HG03457 (cell line): Measurements from ENCODE around the gene LZTS2.
"Not testable (repeated sequence)": the region's sequence is repeated elsewhere in the genome, so short reads cannot be mapped to it uniquely, and the experiment has no call there.

Experiments used
- ATAC-seq: cut with Tn5 transposase; IDR thresholded peaks from one replicate; pipeline ENCODE4 v1.9.1; 2021; ENCODE audit warnings: moderate number of reproducible peaks; ENCODE audit not compliant: unreplicated experiment

Gene LZTS2, protein sequence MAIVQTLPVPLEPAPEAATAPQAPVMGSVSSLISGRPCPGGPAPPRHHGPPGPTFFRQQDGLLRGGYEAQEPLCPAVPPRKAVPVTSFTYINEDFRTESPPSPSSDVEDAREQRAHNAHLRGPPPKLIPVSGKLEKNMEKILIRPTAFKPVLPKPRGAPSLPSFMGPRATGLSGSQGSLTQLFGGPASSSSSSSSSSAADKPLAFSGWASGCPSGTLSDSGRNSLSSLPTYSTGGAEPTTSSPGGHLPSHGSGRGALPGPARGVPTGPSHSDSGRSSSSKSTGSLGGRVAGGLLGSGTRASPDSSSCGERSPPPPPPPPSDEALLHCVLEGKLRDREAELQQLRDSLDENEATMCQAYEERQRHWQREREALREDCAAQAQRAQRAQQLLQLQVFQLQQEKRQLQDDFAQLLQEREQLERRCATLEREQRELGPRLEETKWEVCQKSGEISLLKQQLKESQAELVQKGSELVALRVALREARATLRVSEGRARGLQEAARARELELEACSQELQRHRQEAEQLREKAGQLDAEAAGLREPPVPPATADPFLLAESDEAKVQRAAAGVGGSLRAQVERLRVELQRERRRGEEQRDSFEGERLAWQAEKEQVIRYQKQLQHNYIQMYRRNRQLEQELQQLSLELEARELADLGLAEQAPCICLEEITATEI

DNA sequence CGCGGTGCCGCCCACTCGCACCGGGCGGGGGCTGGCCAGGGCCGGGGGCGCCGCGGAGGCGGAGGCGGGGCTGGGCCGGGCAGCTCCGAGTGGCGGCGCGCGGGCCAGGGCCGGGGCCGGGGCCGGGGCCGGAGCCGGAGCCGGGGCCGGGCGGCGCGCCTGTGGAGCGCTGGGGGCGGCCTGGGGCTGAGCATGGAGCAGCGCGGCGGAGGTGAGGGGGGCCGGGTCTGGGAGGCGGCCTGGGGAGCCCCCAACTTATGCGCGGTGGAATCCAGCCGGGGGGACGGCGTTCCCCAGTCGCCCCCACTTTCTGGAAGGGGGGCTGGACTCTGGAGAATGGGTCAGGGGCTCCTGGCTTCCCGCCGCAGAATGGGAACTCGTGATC, at the start of gene LZTS2:
Gene LZTS2 (plus strand): TSS at position 67 of the 385 bp plus-strand sequence. CDS start 2,731 bp downstream, outside the sequence.
- ATAC-seq = no peak

DNA sequence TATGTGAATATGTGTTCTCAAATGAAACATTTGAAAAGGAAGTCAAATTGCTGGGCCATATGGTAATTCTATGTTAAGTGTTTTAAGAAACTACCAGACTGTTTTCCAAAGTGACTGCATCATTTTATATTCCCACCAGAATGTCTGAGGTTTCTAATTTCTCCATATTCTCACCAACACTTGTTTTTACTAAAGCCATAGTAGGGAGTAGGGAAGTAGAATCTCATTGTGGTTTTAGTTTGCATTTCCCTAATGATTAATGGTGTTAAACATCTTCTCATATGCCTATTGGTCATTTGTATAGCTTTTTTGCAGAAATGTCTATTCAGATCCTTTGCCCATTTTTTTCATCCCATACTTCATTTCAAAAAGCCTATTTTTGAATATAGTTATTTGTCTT, 39.4 kb upstream of the LZTS2 start:
- ATAC-seq = no peak

DNA sequence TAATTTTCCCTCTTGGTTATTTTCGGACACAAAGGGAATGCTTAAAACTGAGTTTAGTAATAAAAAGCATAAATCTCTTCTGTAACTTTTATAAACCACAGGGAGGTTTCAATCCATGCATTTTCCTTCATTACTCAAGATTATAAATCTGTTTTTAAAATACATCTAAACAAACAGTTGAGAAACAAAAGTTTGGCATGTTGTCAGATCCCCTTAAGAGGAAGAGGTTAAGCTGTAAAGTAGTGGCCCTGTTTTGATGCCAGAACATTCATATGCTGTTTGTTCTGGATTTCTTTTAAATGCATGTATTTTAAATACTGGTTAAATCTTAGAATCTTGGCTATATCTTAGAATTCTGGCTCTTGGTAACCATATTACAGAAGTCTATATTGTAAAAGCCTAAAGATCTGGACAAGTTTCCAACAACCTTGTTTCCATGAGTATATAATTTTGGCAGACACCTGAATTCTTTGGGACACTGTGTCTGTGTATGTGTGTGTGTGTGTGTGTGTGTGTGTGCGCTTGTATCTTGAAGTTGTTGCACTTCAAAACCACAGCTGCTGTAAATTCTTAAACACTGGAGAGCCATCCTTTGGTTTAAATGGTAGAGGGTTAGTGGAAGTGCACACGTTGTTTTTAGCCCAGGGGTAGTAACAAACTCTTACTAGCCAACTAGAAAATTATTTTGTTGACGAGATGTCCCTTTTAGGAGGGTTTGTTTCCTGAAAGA, 37.1 kb upstream of the LZTS2 start:
- no peak for ATAC-seq

DNA sequence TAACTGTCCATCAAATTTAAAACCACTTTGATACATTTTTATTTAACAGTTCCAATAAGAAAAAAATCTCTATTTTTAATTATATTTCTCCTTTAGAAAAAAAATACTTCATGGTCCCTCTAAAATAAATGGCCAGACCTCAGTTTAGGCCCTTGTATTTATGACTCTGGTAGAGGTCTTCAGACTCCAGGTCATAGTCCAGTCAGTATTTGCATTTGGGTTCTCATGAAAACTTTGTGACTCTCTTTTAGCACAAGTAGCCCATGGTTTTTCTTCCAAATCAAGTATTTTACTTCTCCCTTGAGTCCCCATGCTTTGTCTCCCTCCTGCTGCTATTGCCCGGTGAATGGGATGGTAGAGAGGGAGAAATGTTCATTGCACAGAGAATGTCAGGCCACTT, 35.8 kb upstream of the LZTS2 start:
- ATAC-seq = no peak

DNA sequence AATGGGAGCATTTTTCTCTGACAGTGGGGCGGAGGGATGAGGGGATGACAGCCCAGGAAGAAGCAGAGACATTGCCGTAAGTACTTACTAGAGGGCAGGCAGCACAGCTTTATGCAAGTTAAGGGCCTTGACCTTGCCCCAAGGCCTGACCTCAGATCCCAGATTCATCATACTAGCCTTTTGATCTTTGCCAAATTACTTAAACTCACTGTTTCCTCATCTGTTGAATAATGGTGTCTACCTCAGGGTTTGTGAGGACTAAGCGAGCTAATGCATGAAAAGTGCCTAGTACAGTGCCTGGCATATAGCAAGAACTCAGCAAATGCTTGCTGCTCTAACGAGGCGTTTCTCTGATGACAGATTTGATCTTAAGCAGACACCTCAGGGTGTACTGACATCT, 33.8 kb upstream of the LZTS2 start:
- ATAC-seq = no peak

DNA sequence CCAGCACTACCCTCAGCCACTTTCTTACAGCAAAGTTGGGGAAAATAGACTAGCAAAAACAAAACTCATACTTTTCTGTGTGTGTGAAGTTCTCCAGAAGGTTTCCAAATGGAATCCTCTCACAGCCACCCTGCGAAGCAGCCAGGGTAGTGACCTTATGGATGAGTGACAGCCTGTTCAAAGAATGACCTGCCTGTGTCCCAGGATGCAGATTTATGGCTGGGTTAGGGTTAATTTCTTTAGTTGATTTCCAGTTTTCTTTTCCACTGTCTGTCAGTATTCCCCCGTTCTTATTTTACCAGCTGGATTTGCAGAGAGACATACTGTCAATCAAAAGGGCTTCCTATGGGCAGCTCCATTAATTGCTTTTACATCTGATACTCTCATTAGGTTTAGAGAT, 32.7 kb upstream of the LZTS2 start:
- ATAC-seq = no peak

DNA sequence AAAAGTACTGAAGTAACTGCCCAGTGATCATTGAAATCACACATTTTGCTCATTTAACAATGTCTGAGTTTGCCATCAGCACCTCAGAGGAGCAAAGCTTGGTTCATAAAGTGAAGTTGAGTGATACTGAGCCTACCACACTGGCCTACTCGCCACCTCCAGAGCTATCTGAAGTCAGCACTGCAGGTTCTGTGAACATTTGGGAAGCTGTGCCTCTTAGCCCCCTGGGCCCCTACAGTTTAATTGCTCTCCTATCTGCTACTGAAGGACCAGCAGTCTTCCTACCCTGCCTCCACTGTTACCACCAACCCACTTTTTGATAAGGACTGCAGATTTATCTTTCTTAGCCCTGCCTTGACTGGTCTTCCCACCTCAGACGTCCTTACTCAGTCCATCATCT, 32.3 kb upstream of the LZTS2 start:
- no peak for ATAC-seq

DNA sequence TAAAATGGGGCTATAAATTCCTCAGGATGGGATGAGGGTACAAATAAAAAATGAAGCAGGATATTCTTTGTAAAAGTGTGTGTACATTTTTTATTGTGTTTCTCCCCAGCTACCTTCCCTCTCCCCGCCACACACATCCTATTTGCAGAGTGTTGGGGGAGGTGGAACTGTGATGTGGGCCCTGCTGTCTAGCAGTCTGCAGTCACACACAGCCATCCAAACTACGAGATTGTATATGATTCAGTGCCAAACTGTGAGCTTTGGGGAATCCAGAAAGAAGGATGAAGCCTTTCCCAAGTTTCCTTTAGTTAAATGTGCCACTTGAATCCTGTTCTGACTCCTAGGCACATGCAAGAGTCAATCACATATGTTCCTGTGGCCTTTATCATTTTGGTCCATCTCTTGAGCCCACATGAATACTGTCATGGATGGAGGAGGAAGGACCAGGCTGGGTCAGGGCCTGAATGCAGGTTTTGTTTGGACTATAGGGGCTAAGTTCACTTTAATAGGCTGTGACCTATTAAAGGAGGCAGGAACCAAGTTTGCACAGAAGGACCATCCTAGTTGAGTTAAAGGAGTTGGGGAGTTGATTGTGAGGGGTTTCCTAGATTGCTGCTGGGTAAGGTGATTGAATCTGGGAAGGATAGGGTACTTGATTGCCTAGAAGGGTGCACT, 31.4 kb upstream of the LZTS2 start:
- no peak for ATAC-seq

DNA sequence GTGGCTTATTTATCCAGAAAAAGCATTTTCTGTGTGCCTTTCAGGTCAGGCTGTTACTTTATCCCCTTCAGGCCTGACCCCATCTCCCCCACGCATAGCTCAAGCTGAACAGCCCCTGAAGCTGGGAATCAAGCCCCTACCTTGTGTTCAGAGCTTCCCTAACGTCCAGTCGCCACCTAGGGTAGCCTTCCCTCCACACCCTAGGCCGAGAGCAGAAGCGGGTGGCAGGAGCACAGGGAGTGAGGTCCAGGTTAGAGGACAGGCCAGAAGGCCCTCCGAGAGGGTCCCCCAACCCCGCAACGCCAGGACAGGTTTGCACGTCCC, 30.8 kb upstream of the LZTS2 start:
- no peak for ATAC-seq

DNA sequence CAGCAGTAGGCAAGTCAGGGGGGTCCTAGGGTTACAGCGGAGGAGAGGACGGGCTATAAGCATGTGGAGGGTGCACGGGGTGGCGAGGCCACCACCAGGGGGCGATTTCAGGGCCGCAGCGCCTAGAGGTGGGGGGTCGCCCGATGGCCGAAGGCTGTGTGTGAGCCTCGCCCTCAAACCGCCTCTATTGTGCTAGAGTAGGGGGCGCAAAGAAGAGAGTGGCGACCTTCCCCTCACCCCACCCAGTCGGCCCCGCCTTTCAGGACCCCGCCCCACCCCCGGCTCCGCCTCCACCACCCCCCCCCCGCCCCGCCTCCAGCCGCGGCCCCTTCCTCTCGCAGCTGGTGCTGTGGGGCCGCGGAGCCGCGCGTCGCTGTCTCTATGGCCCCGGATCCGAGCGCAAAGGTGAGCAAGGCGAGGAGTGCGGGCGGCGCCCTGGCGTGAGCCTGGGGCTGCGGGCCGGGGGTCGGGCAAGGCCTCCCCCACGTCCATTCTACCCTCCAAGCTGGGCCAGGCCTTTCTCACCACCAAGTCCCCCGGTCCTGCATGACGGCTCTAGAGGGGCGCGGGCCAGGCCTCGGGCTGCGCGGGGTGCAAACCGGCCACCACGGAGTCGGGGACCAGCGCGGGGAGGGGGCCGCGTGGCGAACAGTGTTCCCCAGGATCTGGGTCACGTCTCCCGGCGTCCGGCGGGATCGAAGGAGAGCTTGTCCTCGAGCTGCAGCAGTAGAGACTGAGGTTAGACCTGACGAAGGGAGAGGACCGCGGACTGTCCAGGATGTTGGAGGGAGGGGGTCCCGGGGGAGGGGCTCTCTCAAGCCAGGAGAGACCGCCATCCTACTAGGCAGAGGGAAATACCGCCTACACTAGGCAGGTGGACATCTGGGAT, 30.2 kb upstream of the LZTS2 start, which contains the start of gene SEMA4G:
Gene SEMA4G (plus strand): TSS at position 318 of the 889 bp plus-strand sequence. CDS start 3,409 bp downstream, outside the sequence.
- no peak for ATAC-seq

DNA sequence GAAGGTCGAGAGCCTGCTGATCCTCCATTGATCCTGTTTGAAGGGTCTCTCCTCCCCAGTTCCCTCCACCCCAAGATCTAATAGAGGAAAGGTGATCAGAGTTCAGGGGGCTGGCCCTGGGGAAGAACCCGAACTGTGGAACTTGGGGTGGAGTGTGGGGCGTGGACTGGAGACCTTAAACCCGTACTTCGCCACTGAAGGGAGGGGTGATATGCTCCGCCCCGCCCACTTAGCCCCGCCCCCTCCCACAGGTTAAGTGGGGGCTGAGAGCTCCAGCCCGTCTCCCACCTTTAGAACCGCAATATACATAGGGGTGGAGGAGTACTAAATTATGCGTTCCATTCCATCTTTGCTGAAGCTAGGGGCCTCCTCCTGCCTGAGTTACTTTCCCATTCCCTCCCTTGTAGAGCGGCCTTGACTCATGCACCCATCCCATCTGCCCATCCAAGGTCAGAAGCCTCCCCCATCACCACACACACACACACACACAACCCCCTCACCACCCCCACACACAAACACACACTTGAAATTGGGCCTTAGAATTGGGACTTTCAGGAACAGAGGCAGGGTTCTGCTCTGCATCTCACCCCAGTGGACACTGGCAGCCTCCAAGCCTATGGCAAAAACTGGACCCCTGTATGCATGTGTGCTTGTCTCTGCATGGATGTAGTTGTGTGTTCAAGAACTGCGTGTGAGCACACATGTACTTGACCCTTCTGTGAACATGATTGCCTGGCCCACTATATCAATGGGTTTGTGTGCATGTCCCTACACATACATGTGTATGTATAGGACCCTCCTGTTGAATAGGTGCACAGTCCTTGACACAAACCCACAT, 29.3 kb upstream of the LZTS2 start:
- ATAC-seq = no peak

DNA sequence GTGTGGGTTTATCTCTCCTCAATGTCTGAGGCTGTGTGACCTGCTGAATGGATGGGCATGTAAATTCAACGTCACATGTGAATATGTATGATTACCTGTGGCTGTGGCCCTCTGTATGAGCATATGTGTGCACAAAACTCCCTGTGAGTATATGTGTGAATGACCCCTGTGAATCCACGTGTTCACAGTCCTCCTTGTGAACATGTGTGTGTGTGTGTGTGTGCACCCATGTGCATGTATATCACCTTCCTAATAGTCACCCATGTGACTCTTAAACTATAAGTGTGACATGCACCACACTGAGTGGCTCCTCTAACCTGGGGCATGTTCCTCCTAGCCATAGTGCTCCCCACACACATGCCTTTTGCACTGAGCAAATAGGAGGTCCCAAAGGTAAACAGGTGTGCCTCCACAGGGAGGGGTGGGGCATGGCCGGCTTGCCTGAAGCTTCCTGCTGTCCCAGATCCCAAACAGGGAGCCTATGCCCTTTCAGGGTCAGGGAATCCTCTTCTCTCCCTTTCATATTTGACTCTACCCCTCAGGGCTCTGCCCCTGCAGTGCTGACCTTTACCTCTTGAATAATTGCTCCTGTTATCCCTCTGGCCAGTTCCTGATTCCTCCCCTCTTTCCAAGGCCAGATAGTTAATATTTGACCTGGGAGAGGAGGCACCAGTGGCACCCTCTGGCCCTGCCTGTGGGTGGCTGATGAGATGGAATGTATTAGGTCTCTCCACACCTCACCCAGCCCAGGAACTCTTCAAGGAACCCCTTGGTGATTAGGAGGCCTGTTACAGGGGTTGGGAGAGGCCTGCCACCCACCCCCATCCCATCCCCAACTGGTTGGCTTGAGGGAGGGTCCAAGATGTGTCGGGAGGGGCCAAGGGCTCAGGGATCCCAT, 28.4 kb upstream of the LZTS2 start:
- no peak for ATAC-seq

DNA sequence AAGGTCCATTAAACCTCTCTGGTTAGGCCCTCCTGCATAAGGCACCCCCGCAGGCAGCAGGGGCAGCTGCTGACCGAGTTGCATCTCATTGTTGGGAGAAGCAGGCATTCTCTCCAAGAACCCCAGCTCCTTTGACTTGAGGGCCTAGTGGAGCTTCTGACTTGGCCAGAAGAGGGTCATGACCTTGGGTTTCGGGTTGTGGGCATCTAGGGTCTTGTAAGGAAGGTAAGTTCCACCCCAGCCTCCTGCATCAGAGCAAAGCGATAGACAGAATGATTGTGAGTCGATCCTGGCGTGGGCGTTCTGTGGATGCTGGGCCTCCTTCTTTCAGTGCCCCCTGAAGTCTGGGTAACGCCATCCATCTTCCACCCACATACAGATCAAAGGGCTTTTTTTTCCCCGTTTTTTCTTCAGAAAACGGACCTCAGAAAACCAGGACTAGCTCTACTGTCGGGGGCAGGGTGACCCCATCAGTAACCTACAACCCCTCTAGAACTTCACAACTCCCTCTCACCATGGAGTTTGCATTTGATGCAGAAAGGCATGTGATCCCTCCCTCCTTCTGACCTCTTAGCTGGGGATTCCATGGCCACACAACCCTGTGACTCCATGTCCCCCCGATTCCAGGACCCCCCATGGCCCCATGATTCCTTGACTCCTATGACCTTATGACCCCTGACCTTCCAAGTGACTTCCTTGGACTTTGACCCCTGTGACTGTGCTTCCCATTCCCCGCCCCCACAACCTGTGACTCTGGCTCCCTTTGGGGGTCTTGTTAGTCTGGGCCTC, 27.3 kb upstream of the LZTS2 start:
- no peak for ATAC-seq

DNA sequence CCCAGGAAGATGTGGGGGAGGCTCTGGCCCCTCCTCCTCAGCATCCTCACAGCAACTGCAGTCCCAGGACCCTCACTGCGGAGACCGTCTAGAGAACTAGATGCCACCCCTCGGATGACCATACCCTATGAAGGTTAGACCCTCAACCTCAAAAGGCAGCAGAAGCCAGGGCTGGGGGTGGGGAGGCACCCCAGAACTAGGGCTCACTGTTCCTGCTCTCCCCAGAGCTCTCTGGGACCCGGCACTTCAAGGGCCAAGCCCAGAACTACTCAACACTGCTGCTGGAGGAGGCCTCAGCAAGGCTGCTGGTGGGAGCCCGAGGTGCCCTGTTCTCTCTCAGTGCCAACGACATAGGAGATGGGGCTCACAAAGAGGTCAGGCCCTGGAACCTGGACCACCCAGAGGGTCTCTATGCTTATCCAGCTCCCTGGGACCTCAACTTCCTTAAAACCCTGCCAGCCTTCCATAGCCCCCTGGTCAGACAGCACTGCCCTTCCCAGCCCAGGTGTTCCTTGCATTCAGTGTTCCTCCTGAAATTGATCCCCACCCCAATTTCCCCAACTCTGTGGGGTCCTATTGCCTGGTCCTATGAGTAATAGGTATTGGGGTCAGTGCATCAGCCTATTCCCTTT, 26.6 kb upstream of the LZTS2 start:
- ATAC-seq = no peak

DNA sequence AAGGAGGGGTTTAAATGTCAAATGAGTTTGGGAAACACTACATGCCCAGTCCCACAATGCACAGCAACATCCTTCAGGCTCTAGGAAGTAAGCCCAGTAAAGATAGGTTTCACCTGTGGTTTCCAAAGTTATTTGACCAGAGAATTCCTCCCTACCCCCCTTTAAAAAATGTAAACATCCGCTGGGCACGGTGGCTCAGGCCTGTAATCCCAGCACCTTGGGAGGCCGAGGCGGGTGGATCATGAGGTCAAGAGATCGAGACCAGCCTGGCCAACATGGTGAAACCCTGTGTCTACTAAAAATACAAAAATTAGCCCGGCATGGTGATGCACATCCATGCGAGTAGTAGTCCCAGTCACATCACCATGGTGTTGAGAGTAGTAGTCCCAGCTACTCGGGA, 24.2 kb upstream of the LZTS2 start:
- ATAC-seq = not testable (repeated sequence)

DNA sequence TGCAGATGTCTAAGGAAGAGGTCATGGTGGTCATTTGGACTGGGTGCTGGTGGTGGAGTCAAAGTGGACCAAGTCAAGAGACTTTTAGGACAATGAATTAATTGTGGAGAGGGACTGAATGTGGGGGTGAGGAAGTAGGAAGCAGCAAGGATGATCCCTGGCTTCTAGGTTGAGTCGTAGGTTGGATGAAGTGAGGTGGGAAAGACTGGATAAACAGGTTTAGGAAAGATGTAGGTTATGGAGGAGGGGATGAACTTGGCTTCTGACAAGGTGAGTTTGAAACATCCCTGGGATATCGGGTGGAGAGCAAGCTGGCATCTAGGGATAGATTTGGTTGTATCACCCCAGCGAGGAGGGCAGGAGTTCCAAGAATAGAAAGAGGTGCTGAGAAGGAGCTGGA, 22.7 kb upstream of the LZTS2 start:
- ATAC-seq = no peak

DNA sequence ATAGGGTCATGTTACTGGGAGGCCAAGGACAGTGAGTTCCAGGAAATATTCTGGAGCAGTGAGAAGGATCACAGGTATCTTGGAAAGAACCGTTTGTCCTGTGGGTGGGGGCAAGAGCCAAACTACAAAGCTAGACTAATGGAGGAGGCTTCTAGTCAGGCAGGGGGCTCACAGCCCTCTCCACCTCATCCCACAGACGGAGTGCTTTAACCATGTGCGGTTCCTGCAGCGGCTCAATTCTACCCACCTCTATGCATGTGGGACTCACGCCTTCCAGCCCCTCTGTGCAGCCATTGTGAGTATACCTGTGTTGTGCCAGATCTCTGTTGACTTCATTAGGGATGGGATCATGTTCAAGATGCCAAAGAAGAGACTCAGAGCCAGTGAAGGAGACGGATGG, 22.2 kb upstream of the LZTS2 start:
- ATAC-seq = no peak
